Panc1 (cell line): ENCODE data around the gene ATP6V1C2.

Experiments
- POLR2AphosphoS5 ChIP-seq: IDR thresholded peaks from 2 replicates; pipeline ENCODE4 v1.6.1; 2012; ENCODE audit warnings: mild to moderate bottlenecking, low read depth, low read length, moderate library complexity
- SIN3A ChIP-seq: IDR thresholded peaks from 2 replicates; pipeline ENCODE4 v1.6.1; 2012; ENCODE audit warnings: low read depth, mild to moderate bottlenecking, low read length, moderate library complexity, borderline replicate concordance; ENCODE audit not compliant: insufficient read depth
- TF ChIP-seq, protein P1 (sequence below): fragments of 450-650 bp; IDR thresholded peaks from 2 replicates; pipeline ENCODE4 v1.5.1; 2017; ENCODE audit warnings: mild to moderate bottlenecking

DNA sequence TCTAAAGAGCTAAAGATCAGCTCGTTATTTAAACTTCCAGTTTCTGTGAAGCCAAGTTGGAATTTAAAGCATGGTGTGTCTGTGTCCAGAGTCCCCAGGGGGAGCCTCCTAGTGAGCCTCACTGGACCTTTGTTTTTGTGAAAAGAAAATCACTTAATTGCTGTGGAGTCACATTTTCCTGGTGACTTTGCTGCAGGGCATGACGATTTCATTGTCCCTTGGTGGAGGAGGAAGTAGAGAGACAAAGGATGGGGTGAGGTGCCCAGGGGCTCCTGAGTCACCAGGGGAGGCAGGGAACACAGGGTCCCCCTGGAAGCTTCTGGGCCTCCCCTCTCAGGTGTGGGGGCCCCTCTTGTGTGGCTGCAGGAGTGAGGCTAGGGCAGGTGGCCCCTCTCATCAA, 19.7 kb downstream of the ATP6V1C2 start:
- TF ChIP-seq, protein P1, sequence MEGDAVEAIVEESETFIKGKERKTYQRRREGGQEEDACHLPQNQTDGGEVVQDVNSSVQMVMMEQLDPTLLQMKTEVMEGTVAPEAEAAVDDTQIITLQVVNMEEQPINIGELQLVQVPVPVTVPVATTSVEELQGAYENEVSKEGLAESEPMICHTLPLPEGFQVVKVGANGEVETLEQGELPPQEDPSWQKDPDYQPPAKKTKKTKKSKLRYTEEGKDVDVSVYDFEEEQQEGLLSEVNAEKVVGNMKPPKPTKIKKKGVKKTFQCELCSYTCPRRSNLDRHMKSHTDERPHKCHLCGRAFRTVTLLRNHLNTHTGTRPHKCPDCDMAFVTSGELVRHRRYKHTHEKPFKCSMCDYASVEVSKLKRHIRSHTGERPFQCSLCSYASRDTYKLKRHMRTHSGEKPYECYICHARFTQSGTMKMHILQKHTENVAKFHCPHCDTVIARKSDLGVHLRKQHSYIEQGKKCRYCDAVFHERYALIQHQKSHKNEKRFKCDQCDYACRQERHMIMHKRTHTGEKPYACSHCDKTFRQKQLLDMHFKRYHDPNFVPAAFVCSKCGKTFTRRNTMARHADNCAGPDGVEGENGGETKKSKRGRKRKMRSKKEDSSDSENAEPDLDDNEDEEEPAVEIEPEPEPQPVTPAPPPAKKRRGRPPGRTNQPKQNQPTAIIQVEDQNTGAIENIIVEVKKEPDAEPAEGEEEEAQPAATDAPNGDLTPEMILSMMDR: no peak
- TF ChIP-seq POLR2AphosphoS5 (no peak), SIN3A (no peak)
